Middle frontal gyrus (tissue), 1 donor: Measurements from ENCODE around the gene MTCP1.

ENCODE experiments used
- DNase-seq: peaks from one replicate; pipeline ENCODE4 v3.0.0-alpha.2; 2015; ENCODE audit warnings: low spot score; ENCODE audit errors: extremely low spot score

Gene MTCP1, protein sequence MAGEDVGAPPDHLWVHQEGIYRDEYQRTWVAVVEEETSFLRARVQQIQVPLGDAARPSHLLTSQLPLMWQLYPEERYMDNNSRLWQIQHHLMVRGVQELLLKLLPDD

GRCh38 chrX:155070975-155071693, at the start of gene MTCP1, which contains the start of the genes BRCC3 and CMC4:
Gene MTCP1 (minus strand): TSS chrX:155071136. CDS start chrX:155066010, 5,126 bp downstream.
Gene BRCC3 (plus strand): TSS chrX:155071508. CDS start chrX:155071528, 20 bp downstream.
Gene CMC4 (minus strand): TSS chrX:155071136. CDS start chrX:155064023, 7,113 bp downstream.
- DNase-seq = peak; percentile 62

GRCh38 chrX:155115174-155115819, 44.4 kb upstream of the MTCP1 start:
- DNase-seq = no peak

DNA sequence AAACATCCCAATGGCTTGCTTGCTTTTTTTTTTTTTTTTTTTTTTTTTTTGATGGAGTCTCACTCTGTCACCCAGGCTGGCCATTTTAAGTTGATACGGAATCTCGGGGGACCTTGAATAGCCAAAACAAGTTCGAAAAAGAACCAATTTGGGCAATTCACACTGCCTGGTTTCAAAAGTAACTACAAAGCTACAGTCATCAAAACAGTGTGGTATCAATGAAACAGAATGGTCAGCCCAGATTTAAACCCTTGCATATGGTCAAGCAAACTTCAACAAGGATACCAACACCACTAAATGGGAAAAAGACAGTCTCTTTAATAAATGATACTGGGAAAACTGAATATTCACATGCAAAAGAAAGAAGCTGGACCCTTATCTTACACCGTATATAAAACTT, 42.2 kb upstream of the MTCP1 start:
- no peak for DNase-seq

DNA sequence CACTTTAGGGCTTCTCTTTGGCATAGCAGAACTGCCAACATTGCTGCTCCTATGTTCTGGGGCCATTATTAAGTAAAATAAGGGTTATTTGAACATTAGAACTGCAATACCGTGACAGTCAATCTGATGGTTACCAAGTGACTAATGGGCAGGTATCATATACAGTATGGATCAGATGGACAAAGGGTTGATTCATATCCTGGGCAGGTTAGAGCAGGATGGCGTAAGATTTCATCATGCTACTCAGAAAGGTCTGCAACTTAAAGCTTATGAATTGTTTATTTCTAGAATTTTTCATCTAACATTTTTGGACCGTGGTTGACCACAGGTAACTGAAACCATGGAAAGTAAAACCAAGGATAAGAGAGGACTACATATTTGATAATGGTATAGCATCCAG, 41.2 kb upstream of the MTCP1 start:
- DNase-seq = no peak

GRCh38 chrX:155108427-155108826, 37.5 kb upstream of the MTCP1 start:
- DNase-seq = no peak

DNA sequence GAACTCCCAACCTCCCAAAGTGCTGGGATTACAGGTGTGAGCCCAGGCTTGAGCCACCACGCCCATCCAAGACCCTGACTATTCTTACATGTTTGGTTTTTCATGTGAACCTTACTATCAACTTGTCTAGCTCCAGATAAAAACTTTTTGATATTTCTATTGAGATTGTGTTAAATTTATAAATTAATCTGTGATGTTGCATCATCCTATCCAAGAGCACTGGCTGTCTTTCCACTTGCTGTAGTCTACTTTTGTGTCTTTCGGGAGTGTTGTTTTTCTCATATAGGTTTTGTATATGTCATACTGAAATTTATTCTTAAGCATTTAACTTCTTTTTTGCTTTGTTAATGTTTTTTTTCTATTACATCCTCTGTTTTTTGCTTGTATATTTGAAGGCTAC, 35.0 kb upstream of the MTCP1 start:
- no peak for DNase-seq

GRCh38 chrX:155094468-155095061, 23.6 kb upstream of the MTCP1 start:
- no peak for DNase-seq

DNA sequence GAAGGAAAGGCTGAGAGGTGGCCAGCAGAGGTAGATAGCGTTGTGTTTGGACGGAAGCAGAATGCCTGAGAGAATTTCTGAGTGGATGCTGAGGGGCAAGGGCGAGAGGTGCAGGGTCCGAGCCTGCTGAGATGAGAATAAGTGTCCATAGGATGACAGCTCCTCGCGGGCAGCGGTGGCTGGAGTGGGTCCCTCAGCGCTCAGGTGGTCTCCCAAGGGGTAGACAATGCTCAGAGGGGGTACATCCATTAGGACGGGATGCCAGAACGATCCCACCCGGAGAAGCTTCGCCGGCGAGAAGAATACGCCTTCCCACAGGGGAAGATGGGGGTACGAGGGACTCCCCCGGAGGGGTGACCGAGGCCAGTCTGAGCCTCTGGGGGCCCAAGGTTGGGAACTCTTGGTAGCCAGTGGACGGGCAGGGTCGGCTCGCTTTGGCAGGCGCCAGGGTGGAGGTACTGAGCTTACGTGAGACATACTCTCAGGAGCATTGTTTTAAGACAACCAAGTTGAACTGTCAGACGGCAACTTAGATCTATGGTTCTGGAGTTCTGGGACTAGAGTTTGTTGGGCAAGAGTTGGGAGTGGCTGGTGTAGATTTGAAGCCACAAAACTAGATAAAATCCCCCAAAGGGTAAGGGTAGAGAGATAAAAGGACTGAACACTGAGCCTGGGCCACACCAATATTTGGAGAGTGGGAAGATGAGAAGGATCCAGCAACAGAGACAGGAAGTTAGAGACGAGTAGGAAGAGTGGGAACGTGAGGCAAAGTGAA, 16.2 kb upstream of the MTCP1 start:
- DNase-seq = no peak

- no peak for DNase-seq
Observed at GRCh38 chrX:155086202-155086840, 15.4 kb upstream of the MTCP1 start.

DNA sequence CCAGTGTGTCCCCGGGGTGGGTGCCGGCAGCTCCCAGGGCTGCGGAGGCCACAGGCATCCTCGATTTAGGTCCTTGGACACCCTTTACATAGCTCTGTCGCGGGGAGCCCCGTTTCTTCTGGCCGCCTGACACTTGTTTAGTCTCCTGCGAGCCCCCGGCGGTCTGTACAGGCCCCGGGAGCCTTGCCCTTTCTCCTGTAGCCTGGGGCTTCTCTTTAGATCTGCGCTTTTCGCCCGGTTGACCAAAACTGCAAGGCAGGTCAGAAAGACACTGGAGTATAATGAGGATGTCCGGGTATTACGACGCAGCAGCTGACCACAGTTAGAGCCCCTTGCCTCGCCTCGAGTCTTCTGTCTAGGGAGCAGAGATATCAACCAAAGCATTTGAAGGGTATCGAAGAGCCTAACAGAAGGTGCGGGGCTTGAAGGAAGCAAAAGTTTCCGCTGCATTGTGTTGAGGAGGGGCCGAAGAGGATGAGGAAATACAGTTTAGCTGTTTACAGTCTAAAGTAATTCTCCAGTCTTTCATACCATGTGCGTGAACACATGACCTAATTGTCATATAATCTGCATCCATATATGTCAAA, 851 bp upstream of the MTCP1 start:
- DNase-seq = no peak

DNA sequence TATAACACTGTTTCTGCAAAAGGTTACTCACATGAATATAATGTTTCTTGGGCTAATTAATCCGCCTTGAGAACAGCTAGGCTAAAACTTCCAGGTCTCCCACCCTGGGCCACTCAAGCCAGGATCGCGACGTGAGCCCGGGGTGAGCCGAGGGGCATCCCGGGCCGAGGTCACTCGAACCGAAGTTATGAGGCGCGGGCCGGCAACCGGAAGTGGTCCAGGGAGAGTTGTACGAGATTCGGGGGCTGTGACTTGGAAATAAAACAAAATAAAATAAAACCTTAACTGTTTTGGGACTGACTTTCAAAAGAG, 317 bp downstream of the MTCP1 start:
- DNase-seq = no peak

DNA sequence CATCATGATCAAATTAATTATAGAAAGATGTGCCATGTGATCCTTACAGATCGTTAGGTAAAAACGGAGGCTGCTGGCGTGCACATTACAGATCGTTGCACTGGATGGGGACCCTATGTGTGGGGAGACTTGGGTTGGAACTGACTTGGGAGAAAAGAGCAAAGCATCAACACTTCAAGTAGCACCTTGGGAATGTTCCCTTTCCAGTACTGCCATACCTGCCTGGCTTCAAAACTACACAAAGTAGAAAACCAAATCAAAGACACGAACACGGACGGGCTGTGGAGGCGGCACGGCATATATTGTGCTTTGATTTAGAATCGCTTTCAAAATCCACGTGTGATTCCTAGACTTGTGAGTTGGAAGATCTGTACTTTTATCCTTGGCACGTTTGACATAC, 898 bp downstream of the MTCP1 start:
- DNase-seq = no peak

- DNase-seq = no peak
Observed at GRCh38 chrX:155069414-155069813, 1.5 kb downstream of the MTCP1 start.

- DNase-seq = no peak
Observed at GRCh38 chrX:155068165-155068564, 2.8 kb downstream of the MTCP1 start.

DNA sequence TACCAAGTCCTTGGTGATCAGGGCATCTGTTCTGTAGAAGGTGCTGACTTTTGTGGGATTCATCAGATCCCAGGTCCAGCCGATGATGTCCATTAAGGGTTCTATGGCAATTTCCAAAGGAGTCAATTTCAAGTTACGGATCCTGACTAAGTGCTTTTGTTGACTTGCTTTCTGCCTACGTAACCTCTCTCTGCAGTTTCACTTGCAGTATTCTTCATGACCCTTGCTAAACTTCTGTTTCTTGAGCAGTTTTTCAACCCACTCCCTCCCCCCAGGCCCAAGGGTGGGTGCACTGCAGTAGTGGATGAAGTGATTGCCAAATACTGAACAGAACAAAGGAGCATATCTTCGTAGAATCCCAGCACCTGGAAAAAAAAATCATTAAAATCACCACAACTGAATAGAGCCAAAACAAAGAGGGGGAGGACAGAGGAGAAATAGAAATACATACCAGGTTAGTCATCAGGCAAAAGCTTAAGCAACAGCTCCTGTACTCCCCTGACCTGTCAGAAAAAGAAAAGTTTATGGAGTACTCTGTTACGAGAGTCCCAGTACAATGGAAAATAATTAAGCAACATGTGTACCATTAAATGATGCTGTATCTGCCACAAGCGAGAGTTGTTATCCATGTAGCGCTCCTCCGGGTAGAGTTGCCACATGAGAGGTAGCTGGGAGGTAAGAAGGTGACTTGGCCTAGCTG, 5.8 kb downstream of the MTCP1 start:
- DNase-seq = no peak

DNA sequence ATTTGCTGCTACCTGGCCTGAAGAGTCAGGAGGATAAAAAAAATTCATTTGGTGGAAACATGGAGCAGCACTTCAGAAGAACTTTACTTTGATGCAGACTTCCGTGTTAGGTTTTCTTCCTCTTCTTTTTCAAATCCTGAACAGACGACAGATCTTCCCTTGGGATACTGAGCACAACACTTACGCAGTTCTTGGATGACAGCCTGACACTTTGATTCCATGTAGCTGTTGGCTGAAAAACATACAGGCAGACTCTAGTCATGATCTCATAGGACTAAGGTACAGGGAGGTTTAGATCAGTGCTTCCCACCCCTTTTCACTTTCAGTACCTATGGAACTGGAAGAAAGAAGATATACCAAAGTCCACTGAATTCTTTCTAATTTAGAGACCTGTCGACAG, 9.2 kb downstream of the MTCP1 start:
- no peak for DNase-seq

DNA sequence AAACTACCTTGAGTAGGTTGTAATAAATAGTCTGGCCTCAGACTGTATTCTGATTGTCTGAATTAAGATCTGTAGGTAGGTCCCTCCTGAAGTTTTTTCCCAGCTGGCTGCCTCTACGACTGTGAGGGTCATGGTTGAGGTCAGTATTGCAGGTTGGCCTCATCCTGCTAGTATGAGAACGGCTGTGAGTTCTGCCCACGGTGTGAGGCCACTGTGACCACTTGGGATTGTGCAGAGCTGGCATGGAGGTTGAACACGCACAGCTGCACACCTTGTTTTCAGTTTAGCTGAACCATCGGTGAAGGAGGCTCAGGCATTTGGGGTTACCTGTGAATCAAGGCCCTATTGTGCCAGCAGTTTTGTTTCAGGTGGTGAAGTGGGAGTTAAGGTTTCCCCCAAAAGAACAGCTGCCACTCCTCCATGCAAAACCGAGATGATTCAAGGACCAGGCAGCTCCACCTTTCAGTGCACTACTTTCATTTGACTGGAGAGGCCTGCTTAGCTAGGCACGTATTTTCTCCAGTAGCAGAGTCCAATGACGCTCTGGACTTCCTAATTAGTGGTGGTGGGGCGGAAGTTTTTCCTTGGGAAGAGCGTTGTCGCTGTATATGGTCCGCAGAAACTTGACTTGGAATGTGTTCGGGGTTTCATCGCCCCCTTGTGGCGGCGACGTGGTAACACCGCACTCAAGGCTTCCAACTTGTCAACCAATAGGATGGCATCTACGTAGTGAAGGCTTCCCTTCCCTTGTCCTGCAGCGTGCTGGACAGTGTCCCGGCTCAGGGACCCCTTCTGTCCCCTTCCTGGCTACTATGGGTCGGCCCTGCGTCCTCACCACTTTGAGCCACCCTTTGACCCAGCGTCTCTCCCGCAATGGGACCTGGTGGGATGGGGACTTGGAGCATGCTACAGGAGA, 13.8 kb downstream of the MTCP1 start:
- no peak for DNase-seq

DNA sequence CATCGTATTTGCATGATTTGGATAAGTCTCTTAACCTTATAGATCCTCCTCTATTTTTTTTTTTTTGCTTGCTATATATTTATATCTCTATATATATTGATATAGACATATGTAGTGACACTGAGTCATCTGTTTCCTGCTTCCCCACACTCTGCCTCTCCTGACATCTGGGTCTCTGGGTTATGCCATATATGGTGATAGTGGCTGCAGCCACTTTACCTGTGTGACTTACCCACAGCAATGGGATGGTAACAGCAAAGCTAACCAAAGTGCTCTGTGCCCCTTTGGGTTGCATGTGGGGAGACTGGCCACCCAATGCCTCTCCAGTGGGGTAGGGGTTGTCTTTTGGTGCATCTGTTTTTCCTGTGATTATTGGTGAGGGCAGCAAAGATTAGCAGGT, 14.5 kb downstream of the MTCP1 start:
- no peak for DNase-seq

- no peak for DNase-seq
Observed at GRCh38 chrX:155055494-155055893, 15.4 kb downstream of the MTCP1 start.
